GM18907 (cell line): ENCODE data around the gene TNFRSF14.
A peak's percentile ranks its signal among the peaks of the same experiment; 100 is the strongest.

ENCODE experiments used
- ATAC-seq: cut with Tn5 transposase; IDR thresholded peaks from one replicate; pipeline ENCODE4 v1.9.1; 2021; ENCODE audit warnings: mild to moderate bottlenecking, moderate library complexity; ENCODE audit not compliant: unreplicated experiment

The TNFRSF14 gene

DNA sequence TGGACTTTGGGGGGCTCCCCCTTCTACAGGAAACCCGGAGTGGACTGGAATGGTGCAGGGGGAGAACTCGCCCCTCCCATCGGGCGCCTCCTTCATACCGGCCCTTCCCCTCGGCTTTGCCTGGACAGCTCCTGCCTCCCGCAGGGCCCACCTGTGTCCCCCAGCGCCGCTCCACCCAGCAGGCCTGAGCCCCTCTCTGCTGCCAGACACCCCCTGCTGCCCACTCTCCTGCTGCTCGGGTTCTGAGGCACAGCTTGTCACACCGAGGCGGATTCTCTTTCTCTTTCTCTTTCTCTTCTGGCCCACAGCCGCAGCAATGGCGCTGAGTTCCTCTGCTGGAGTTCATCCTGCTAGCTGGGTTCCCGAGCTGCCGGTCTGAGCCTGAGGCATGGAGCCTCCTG lies at the start of gene TNFRSF14:
Gene TNFRSF14 (plus strand): TSS at position 95 of the 401 bp plus-strand sequence. CDS start 294 bp downstream, at position 389.
- peak; percentile 33 for ATAC-seq

DNA sequence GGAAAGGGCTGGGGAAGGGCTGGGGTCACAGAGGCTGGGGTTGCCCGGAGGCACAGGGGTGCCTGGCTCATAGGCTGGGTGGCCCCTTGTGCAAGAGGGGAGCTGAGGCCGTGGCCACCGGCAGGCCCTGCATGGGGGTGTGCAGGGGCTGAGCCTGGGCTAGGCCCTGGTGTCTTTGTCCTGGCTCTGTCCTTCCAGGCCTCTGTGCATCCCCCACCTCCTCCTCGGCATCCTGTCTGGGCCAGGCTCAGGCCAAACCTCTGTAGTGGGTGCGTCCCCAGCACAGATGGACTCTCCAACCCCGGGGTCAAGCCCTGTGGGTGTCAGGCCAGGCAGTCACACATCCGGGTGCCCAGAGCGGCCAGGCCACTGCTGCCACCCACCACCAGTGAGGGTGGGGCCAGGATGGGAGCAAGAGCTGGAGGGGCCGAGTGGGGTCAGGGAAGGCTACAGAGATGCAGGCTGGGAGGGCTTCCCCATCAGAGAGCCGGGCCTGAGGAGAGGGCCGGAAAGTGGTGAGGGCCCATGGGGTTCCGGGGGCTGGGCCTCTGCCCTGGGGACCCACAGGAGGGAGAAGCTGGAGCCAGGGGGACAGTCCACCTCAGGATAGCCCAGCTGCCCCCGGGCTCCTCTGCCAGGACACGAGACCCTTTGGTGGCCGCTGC lies 49.1 kb upstream of the TNFRSF14 start:
- no peak for ATAC-seq

DNA sequence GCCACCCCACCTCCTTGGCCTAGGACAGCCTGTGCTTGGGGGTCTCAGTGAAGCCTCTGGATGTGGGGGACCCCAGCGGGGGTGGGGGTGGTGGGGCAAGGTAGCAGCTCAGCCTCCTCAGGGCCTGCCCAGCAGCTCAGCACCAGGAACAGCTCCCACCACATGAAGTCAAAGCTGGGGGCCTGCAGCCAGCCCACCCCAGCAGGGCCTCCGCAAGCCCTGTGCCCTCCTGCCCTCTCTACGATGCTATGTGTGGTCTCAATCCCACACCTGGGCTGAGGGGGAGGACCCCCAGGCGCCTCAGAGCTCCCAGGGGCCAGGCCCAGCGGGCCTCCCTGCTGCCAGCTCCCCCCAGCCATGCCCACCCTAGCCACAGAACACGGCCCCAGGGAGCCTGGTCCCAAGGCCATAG lies 48.4 kb upstream of the TNFRSF14 start:
- ATAC-seq, result no peak

DNA sequence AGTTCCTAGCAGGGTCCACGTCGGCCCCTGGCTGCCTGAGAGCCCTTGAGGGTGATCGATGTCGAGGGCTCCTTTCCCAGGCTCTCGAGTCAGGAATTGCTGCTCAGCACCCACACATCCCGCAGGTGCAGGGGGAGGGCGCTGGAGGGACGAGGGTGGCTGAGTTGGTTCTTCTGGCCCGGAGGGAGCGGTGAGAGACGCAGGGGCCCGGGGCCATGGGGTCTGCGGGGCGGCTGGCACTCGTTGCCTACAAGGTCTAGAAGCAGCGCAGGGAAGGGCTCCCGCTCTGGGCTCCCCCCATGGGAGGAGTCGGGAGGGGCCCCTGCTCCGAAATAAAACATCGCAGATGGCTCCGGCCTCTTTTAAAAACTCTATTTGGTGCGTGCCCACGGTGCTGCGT lies 48.0 kb upstream of the TNFRSF14 start:
- ATAC-seq, result no peak

DNA sequence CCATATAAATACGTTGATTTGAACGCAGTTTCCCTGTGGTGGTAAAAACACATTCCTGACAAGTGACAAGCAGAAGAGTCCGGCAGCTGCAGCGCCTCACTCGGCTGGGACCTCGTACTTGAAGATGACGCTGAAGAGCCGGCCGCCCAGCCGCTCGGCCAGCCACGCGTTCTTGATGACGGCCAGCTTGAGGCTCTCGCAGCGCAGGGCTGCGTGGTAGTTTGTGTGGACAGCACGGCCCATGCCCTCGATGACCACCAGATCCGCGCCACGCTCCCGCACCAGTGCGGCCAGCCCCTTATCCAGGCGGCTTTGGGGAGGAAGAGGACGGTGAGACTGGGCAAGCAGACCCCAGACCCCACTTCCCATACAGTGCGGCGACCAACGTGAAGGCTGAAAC lies 47.4 kb upstream of the TNFRSF14 start:
- no peak for ATAC-seq

DNA sequence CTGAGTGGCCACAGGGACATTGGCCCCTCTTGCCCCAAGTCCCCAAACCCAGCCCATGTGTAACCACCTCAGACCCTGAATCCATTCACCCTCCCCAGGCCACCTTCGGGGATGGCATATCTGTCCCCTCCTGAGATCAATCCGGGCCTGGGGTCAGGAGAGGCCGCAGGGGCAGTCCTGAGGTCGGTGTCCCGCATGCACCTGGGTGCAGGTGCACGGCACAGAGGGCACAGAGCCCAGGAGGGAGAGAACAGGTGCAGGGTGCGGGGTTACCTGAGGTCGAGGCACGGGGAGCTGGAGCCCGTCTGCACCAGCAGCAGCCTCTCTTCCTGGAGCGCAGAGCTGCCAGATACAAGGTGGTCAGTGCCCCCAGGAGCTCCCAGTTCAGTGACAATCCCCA lies 46.6 kb upstream of the TNFRSF14 start:
- ATAC-seq, result no peak

DNA sequence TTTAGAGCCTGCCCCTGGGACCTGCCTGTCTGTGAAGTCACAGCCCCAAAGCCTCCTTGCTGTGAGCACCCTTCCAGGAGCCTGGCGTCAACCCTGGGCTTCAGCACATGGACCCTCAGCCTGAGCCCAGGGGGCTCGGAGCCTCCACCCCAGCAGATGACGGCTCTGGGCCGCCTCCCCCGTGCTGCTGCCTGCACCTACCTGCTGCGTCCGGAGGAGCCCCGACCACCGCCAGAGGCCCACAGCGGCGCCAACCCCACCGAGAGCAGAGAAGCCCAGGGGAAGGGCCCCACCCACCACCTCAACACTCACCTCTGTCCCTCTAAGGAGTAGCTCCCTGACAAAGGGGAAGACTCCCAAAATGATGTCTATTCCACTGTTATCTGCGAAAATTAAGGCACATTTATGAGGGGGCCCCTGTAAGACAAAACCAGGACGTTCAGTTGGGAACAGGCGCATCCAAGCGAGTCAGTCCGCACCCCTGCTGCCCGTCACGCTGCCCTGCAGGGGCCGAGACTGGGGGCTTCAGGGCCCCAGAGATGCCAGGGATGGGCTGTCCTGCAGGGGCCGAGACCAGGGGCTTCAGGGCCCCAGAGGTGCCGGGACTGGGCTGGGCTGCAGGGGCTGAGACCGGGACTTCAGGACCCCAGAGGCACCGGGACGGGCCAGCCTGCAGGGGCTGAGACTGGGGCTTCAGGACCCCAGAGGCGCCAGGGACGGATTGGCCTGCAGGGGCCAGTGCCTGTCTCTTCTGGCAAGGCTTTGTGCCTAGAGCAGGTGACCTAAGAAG lies 45.6 kb upstream of the TNFRSF14 start:
- no peak for ATAC-seq

DNA sequence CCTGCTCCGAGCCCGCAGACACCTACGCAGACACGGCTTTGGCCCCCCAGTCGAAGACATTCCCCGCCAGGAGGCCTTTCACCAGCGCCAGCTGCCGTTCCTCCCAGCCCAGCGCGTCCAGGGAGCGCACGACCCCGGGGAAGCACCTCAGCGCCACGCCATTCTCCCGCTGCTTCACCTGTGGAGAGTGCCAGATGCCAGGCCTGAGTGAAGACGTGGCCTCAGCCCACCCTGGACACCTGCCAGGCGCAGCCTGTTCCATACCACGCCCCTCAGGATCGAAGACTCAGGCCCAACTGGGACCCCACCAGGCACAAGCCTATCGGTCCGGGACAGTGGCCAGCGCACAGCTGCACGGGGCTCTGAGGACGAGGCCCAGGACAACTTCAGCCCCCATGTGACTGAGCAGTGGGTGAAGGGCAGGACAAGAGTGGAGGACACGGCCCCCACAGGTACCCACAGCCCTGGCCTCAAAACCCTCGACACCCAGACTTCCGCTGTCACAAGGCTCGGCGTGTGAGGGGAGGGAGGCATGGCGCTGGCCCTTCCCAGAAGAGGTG lies 43.2 kb upstream of the TNFRSF14 start:
- ATAC-seq, result no peak

DNA sequence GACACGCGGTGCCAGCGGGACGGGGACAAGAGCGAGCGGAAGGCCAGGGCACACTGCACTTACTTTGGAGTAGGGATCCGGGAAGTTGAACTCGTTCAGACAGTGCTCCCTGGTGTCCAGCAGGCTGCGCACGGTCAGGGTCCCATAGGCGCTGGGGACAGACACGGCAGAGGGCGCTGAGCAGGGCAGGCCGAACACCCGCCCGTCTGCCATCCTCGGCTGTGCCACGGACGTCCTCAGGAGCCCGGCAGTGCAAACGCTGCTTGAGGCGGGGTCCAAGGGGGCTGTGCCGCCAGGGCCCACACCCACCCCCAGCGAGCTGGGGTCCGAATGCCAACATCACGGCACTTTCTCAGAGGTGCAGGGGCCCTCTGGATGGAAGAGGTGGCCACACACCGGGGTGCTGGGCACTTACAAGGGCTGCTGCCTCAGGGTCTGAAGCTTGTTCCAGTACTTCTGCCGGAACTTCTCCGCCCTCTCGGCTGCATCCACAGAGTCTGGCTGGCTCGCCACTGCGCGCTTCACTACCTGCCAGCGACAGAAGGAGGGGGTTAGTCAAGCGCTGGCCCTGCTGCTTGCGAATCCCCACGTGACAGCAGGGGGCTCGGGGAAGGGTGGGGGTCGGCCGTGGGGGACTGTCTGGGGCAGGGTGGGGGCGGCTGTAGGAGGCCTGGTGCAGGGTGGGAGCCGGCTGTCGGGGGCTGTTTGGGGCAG lies 42.1 kb upstream of the TNFRSF14 start:
- no peak for ATAC-seq

DNA sequence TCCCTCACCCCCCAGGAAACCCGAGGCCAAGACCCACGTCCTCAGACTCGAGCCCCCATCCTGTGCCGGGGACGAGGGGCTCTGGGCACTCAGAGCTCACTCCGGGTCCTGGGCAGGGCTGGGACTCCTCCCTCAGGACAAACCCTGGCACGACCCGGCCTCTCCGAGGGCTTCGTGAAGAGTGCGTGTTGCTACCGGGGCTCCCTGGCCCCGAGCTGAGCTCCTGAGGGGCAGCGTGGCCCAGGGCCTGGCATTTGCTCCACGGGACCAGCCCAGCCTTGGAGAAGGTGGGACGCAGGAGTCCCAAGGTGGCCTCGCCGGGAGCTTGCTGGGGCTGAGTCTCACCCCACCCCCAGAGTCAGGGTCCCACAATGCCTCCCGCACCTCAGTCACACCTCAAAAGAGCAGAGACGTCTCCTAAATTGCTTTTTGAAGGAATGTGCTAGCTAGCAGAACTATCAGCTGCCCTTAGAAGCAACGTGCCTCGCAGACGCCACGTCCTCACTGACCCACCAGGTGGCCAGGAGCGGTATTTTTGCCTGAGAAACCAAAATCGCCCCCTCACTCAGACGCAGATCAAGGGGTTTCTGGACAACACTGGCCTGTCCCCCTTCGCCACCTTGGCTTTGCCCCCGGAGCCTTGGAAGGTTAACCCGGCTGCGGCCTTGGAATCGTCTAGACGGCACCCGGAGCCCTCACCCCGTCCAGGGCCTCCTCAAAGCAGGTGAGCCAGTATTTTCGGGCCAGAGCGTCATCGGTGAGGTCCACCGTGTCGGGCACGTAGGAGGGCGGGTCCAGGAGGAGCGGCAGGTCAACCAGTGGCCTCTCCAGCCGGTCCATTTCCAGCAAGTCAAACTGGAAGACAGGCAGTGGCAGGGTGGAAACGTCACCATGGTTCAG lies 41.1 kb upstream of the TNFRSF14 start:
- no peak for ATAC-seq

DNA sequence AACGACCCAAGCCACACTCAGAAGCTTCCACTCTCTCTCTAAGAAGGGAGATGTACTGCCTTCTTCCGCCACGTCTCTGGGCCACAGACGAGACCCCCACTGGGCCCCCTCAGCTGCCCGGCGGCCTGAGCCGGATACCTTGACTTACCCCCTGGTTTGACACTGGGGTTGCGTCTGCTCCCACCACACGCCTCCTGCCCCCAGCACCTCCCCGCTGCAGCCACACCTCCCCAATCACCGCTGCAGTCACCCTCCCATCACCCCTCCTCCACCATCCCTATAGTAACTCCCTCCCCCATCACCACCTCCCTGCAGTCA lies 40.4 kb upstream of the TNFRSF14 start:
- no peak for ATAC-seq

DNA sequence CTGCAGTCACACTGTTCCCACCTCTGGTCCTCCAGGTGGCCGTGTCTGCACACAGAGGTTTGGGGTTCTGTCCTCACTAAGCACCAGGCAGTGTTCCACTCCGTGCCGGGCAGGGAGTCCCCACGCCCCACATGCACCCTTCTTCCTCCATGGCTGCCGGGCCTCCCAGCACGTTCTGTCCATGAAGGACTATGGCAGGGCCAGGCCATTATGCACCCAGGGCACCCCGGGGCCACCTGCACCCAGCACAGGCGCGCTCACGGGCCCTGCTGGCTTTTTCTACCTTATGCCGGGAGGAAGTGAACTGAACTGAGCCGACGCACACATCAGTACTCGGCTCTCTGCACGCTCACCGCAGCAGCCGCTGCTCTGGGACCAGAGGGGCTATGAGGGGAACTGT lies 40.0 kb upstream of the TNFRSF14 start:
- ATAC-seq, result no peak

DNA sequence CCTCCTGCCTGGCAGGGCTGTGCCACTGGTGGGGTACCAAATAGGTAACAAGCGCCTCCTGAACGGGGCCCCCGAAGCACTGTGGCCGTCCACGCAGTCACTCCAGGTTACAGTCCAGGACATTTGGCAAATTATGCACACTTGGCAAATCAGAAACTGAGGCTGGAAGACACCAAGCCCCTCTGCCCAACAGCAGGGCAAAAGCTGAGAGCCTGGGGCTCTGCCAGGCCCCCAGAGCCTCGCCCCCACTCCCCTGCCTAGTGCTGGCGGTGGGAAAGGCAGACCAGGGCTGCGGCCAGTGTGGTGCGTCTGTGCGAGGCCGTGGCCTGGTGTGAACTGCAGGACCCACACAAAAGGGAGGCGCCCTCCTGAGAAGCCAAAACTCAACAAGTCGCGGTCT lies 39.2 kb upstream of the TNFRSF14 start:
- ATAC-seq, result no peak

DNA sequence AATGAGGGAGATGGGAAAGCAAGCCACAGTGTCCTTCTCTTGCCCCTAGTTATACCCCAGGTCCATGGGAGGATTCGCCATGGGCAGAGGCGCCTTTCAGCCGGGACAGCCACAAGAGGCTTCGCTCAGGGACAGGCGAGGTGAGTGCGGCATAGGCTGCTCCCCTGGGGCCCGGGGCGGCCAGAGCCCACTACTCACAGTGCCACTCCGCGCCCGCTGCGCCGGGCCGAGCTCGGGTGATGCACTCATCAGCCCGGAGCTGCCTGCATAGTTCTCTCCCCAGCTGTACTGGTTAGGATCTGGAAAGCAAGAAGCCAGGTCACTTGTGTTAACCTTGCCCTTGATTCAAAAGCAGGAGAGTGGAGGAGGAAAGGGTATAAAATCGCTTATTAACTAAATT lies 38.2 kb upstream of the TNFRSF14 start:
- no peak for ATAC-seq

DNA sequence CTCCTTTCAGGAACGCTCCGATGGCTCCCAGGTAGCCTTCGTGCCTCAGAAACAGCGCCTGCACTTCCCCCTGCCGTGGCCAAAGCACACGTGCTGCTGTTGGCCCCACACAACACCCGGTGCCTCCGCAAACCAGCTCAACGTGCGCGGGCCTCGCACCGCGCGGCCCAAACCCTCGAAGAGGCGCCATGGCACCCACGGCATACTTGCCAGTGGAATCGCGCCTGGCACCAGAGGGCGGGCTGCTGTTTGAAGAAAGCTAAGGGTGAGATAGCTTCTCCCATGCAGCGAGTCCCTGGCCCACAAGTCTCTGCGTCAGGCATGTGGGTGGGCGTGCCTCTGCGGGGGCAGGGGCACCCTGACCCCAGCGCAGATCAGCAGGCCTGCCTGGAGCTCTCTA lies 37.6 kb upstream of the TNFRSF14 start:
- ATAC-seq, result no peak

DNA sequence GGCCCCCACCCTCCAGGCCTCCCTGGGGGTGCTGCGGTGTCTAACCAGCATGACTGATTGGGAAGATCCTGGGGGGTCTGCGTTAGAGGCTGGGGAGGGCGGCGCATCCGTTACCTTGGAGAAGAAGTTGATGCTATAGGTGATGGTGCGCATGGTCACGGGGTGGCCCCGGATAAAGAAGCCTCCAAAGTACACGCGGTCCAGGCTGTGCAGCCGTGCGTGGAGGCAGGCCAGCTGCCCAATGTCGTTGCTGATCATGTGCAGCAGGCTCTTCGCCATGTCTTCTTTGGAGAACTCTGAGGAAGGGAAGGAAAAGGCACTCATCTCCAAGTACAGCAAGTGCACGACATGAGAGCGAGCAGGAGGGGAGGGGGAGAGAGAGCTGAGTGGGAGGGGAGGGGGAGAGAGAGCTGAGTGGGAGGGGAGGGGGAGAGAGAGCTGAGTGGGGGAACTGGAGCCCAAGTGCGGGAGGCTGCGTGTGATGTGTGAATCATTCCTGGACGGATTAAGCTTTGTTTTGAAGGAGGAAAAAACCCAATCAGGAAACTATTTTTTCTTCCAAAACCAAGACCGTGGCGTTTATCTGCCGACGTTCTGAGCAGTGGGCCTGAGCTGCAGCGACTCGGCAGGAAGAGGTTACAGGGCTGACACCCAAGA lies 37.0 kb upstream of the TNFRSF14 start:
- ATAC-seq, result no peak

DNA sequence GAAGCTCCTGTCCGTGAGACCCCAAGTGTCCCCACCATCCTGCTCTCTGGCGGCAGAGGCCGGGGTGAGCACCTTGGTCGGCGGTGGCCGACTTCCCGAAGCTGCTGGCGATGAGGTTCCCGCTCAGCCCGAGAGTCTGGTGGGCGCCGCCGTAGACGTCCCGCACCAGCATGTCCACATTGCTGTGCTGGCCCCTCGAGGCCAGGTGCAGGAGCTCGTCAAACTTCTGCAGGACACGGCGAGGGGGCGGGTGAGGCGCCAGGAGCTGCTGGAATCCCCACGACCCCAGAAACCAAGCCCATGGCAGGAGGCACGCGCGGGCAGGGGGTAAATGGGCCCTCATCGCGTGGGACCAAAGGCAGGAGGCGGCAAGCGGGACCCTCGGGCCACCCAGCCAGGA lies 36.4 kb upstream of the TNFRSF14 start:
- no peak for ATAC-seq

DNA sequence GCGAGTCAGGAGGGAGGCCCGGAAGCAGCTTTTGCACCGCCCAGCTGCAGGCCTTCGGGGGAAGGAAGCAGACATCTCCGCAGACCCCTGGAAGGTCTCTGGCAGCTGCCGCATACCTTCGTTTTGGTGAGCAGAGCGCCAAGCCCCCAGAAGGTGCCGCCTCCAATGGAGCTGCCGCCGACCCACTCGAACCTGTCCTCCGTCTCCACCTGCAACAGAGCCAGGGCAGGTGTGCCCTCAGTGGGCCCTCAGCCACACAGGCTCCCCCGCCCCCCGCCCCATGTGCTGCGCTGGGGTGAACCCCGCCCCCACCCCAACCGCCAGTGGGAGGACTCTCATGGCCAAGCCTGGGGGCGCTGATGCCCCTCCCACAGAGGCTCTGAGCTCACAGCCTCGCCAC lies 36.0 kb upstream of the TNFRSF14 start:
- ATAC-seq, result no peak

DNA sequence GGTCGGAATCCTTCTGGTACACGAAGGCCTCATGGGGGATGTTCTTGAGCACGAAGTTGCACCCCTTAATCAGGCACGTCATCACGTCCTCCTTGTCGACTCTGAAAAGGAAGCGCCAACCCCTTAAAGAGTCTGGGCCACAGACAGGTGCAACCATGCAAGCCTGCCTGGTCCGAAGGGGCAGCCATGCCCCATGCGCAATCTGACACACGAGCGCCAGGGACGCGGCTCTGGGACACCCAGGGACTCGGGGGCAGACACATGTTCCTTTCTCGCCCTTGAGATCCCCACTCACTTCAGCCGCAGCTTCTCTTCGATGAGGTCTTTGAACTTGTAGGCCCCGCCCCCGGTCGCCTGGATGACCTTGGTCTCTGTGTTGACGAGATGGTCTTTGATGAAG lies 35.4 kb upstream of the TNFRSF14 start:
- ATAC-seq, result no peak

DNA sequence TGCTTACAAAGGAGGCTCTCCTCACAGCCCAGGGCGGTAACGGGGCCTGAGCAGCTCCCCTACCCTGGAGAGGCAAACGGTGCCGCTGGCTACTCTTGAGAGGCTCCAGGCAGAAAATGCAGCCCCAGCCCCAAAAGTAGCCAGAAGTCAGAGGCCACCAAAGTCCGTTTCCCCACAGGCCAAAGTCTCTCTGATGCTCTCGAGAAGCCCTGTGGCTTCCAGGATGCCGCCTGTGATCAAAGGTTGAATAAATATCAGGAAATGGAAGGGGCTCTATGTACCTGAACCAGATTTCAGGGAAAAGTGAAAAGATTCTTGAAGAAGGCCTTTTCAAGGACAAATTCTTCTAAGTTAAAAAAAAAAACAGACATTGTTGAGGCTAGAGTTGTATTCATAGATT lies 33.9 kb upstream of the TNFRSF14 start:
- ATAC-seq, result no peak
